ENCODE measurements around the gene MAN1A2. TPM values are rescaled to one million over a fixed set of nuclear protein-coding genes. Genes with fewer than 3 reads are reported as not detected.

MAN1A2 gene
- total RNA-seq, 6 experiments from 2014 or later: 24.6 to 39.2 (median 31.2) TPM

GRCh38 chr1:117541003-117541402 lies 173.8 kb downstream of the MAN1A2 start:
- Histone ChIP-seq H3K4me1 (peaks cover 0 to 15% (median 0%) of the 10 kb centered on the region in 4 donors), H3K27me3 (no peaks in the 10 kb centered on the region), H3K9me3 (no peaks in the 10 kb centered on the region), H3K4me3 (no peak overlapping the region), H3K36me3 (no peaks in the 10 kb centered on the region), H3K27ac (no peak overlapping the region)
- DNase-seq (peak in 1 of 3 donors; percentile 68), ATAC-seq (peak in 1 of 4 donors; percentile 42)
- intact Hi-C loops (cut with DNase I): no loop called here
- TF ChIP-seq CTCF (IDR thresholded peaks at IDR 0.05) (no peak), POLR2A (IDR thresholded peaks at IDR 0.05) (no peak)
- WGBS (ENCODE audit: insufficient coverage, low coverage, low lambda C conversion rate, missing lambda C conversion rate): 73% methylated on average over 4 of the region's 5 CpGs

DNA sequence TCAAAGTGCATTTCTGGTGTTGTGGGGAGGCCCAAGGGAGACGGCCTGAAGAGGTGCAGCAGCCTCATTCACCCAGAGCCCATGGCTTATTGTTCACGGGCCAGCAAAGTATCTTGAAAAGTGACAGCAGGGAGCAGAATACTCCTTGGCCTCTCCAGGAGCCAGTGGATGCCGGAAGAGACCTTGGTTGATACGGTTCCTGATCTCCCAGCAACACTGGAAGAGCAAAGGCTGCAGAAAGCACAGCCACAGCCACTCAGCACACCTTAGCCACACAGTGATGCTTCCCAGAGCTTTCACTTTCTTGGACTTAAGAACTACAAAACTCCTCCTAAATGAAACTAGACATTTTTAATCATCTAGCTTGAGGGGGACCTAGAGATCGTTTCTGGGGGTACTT lies 174.3 kb downstream of the MAN1A2 start:
- no peak overlapping the region for H3K27ac ChIP-seq
- no peaks in the 10 kb centered on the region for H3K36me3 ChIP-seq
- no peak overlapping the region for H3K4me3 ChIP-seq
- intact Hi-C loops (cut with DNase I): no loop called here
- no peak for TF ChIP-seq CTCF (IDR thresholded peaks at IDR 0.05)
- no peak for TF ChIP-seq POLR2A (IDR thresholded peaks at IDR 0.05)
- DNase-seq: no peak
- peaks cover 0 to 21% (median 0%) of the 10 kb centered on the region in 4 donors for H3K4me1 ChIP-seq
- H3K9me3 ChIP-seq: no peaks in the 10 kb centered on the region
- WGBS (ENCODE audit: insufficient coverage, low coverage, low lambda C conversion rate, missing lambda C conversion rate): 84% methylated on average over 5 of the region's 5 CpGs
- ATAC-seq: no peak
- no peaks in the 10 kb centered on the region for H3K27me3 ChIP-seq

DNA sequence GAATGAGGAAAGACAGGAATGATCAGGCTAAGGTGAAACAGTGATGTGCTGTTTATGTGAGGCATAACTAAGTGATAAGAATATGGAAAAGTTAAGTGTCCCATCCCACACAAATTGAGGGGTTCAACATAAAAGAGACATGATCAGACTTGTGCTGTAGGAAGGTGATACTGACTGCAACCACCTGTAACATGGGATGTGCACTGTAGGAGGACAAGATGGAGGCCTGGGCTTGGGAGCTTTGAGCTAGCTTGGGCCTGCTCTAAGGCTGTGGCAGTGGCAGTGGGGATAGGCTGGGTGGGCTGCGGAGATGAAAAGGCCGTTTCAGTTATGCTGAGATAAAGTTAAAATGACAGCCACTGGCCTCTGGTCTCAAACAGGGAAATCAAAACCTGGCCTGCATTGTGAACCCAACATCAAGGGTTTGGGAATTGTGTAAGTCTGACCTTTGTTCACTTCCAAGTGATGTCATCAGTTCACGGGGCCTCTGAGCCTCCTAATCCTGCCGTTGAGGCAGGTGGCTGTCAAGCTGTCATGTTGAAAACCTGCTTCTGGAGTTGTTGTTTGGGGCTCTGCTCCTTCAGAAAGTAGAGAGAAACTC lies 177.4 kb downstream of the MAN1A2 start:
- no peaks in the 10 kb centered on the region for H3K9me3 ChIP-seq
- no peak for TF ChIP-seq CTCF (IDR thresholded peaks at IDR 0.05)
- ATAC-seq (peak; percentile 90 to 97 (median 94)), DNase-seq (peak in 1 of 3 donors; percentile 68)
- intact Hi-C loops (cut with DNase I): no loop called here
- no peak overlapping the region for H3K4me3 ChIP-seq
- H3K36me3 ChIP-seq: no peaks in the 10 kb centered on the region
- peaks cover 0 to 27% (median 0%) of the 10 kb centered on the region in 4 donors for H3K4me1 ChIP-seq
- H3K27ac ChIP-seq: peak overlapping the region; percentile 41 to 78 (median 42)
- no peaks in the 10 kb centered on the region for H3K27me3 ChIP-seq
- 19% methylated on average over 4 of the region's 4 CpGs for WGBS (ENCODE audit: insufficient coverage, low coverage, low lambda C conversion rate, missing lambda C conversion rate)

- intact Hi-C loops (cut with DNase I): no loop called here
- TF ChIP-seq CTCF (IDR thresholded peaks at IDR 0.05): no peak
- TF ChIP-seq POLR2A (IDR thresholded peaks at IDR 0.05): no peak
- H3K4me3 ChIP-seq: no peak overlapping the region
- peaks cover 0 to 27% (median 0%) of the 10 kb centered on the region in 4 donors for H3K4me1 ChIP-seq
- DNase-seq (no peak), ATAC-seq (peak; percentile 51 to 72 (median 67))
- H3K9me3 ChIP-seq: no peaks in the 10 kb centered on the region
- H3K27ac ChIP-seq: peak overlapping the region in 1 of 3 donors; percentile 78
- WGBS (ENCODE audit: insufficient coverage, low coverage, low lambda C conversion rate, missing lambda C conversion rate): 33% methylated on average over 2 of the region's 2 CpGs
- H3K27me3 ChIP-seq: no peaks in the 10 kb centered on the region
- no peaks in the 10 kb centered on the region for H3K36me3 ChIP-seq
These were observed 179.2 kb downstream of the MAN1A2 start for GRCh38 chr1:117546467-117546866.

- intact Hi-C loops (cut with DNase I): no loop called here
- ATAC-seq (no peak), DNase-seq (no peak)
- no peaks in the 10 kb centered on the region for H3K9me3 ChIP-seq
- H3K27ac ChIP-seq: no peak overlapping the region
- H3K4me1 ChIP-seq: no peaks in the 10 kb centered on the region
- no peak overlapping the region for H3K4me3 ChIP-seq
- H3K27me3 ChIP-seq: no peaks in the 10 kb centered on the region
- H3K36me3 ChIP-seq: no peaks in the 10 kb centered on the region
- TF ChIP-seq CTCF (IDR thresholded peaks at IDR 0.05): no peak
- no peak for TF ChIP-seq POLR2A (IDR thresholded peaks at IDR 0.05)
These were observed 186.2 kb downstream of the MAN1A2 start for GRCh38 chr1:117553471-117553870.
